PFSK-1 (cell line): ENCODE measurements around the gene SORBS2.

Source experiments
- FOXP2 ChIP-seq: optimal IDR thresholded peaks from 2 replicates; pipeline ENCODE3; 2011; ENCODE audit warnings: borderline replicate concordance, control low read depth, inconsistent platforms; ENCODE audit not compliant: insufficient read depth; ENCODE audit errors: extremely low read length, extremely low read depth
- POLR2AphosphoS5 ChIP-seq: IDR thresholded peaks from 2 replicates; pipeline ENCODE4 v1.6.1; 2012; ENCODE audit warnings: low read depth, mild to moderate bottlenecking, control low read depth, low read length, moderate library complexity
- REST ChIP-seq, 2 experiments: IDR thresholded peaks; 2 replicates each; pipeline versions ENCODE4 v1.6.1 to v1.8.0; 2011 to 2012; ENCODE audit warnings: low read depth in 2 of 2, low read length in 2 of 2, control low read depth in 1 of 2, inconsistent platforms in 1 of 2, mild to moderate bottlenecking in 1 of 2, moderate library complexity in 1 of 2; ENCODE audit not compliant: insufficient read depth in 1 of 2
- SIN3A ChIP-seq: IDR thresholded peaks from 2 replicates; pipeline ENCODE4 v1.6.1; 2012; ENCODE audit warnings: mild to moderate bottlenecking, low read length, moderate library complexity, borderline replicate concordance; ENCODE audit not compliant: insufficient read depth
- TAF1 ChIP-seq: IDR thresholded peaks from 2 replicates; pipeline ENCODE4 v1.6.1; 2012; ENCODE audit warnings: low read length, control low read depth, borderline replicate concordance; ENCODE audit not compliant: insufficient read depth

SORBS2 gene

GRCh38 chr4:185549095-185549639 is 262.8 kb downstream of the SORBS2 start:
- TF ChIP-seq SIN3A = no peak
- TF ChIP-seq FOXP2 = no peak
- no peak for TF ChIP-seq POLR2AphosphoS5
- TF ChIP-seq TAF1 = no peak
- no peak for TF ChIP-seq REST (IDR thresholded peaks at IDR 0.05; ENCODE audit: insufficient read depth in 1 of 2, low read depth in 2 of 2, low read length in 2 of 2)

GRCh38 chr4:185548587-185548986 is 263.4 kb downstream of the SORBS2 start:
- no peak for TF ChIP-seq SIN3A
- no peak for TF ChIP-seq POLR2AphosphoS5
- TF ChIP-seq TAF1 = no peak
- no peak for TF ChIP-seq FOXP2
- no peak for TF ChIP-seq REST (IDR thresholded peaks at IDR 0.05; ENCODE audit: insufficient read depth in 1 of 2, low read depth in 2 of 2, low read length in 2 of 2)

- TF ChIP-seq POLR2AphosphoS5 = no peak
- no peak for TF ChIP-seq FOXP2
- no peak for TF ChIP-seq SIN3A
- TF ChIP-seq TAF1 = no peak
- TF ChIP-seq REST (IDR thresholded peaks at IDR 0.05; ENCODE audit: insufficient read depth in 1 of 2, low read depth in 2 of 2, low read length in 2 of 2) = no peak
Observed at GRCh38 chr4:185546335-185546734, 265.7 kb downstream of the SORBS2 start.

GRCh38 chr4:185542626-185543315 is 269.2 kb downstream of the SORBS2 start:
- no peak for TF ChIP-seq TAF1
- TF ChIP-seq FOXP2 = no peak
- no peak for TF ChIP-seq POLR2AphosphoS5
- TF ChIP-seq SIN3A = no peak
- TF ChIP-seq REST (IDR thresholded peaks at IDR 0.05; ENCODE audit: insufficient read depth in 1 of 2, low read depth in 2 of 2, low read length in 2 of 2) = no peak
